RWPE2 (cell line): Measurements from ENCODE around the gene NCAM1.

ENCODE experiments used
- ATAC-seq: fragments of 200-7000 bp; cut with Tn5 transposase; 3 replicates; pipeline ENCODE4 v1.9.1; 2021; ENCODE audit warnings: low read depth
- DNase-seq: peaks from one replicate; pipeline ENCODE4 v3.0.0-alpha.2; 2020; ENCODE audit warnings: low spot score
- H3K27ac ChIP-seq: fragments of 450-650 bp; 2 replicates; pipeline ENCODE4 v1.5.1; 2017; ENCODE audit warnings: mild to moderate bottlenecking; ENCODE audit not compliant: poor library complexity, severe bottlenecking
- H3K27me3 ChIP-seq: fragments of 250-450 bp; sonication (Bioruptor Pico); 2 replicates; pipeline ENCODE4 v1.5.1; 2021; ENCODE audit warnings: mild to moderate bottlenecking, moderate library complexity; ENCODE audit not compliant: insufficient read depth, poor library complexity, severe bottlenecking
- H3K36me3 ChIP-seq: fragments of 250-450 bp; sonication (Bioruptor Pico); 2 replicates; pipeline ENCODE4 v1.5.1; 2020; ENCODE audit warnings: low read depth, mild to moderate bottlenecking, moderate library complexity
- H3K4me1 ChIP-seq: fragments of 250-450 bp; sonication (Bioruptor Pico); 2 replicates; pipeline ENCODE4 v1.5.1; 2021; ENCODE audit warnings: mild to moderate bottlenecking, moderate library complexity; ENCODE audit not compliant: insufficient read depth, poor library complexity, severe bottlenecking
- H3K4me3 ChIP-seq: fragments of 250-450 bp; sonication (Bioruptor Pico); 2 replicates; pipeline ENCODE4 v1.5.1; 2021; ENCODE audit warnings: mild to moderate bottlenecking, moderate library complexity; ENCODE audit not compliant: severe bottlenecking
- H3K9me3 ChIP-seq: fragments of 250-450 bp; sonication (Bioruptor Pico); 2 replicates; pipeline ENCODE4 v1.5.1; 2021; ENCODE audit warnings: mild to moderate bottlenecking, moderate library complexity; ENCODE audit not compliant: severe bottlenecking
- TF ChIP-seq, protein P1 (sequence below): fragments of 450-650 bp; IDR thresholded peaks from one replicate; pipeline ENCODE4 v1.5.1; 2017; ENCODE audit warnings: mild to moderate bottlenecking, moderate library complexity; ENCODE audit not compliant: poor library complexity, severe bottlenecking

NCAM1 gene

DNA sequence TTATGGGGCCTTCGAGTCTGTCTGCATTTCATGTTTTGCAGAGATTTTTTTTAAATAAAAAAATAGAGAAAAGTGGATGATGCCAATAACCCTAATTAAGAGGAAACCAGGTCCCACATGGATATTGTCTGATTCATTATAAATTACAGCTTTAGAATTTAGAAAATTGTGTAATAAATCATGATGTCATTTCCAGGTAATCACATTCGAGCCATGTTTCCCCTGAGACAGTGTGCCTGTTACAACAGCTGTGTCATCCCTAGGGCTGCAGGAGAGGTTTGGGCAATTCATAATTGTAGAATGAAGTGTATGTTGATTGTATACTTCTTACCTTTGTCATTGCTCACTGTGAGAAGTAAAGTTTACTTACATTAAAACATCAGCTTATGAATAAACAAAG is 38.3 kb downstream of the NCAM1 start:
- DNase-seq (no peak), ATAC-seq (peak; percentile 59; the same call in 2 of the 3 replicates)
- no peaks in the 10 kb centered on the region for H3K36me3 ChIP-seq
- TF ChIP-seq, protein P1, sequence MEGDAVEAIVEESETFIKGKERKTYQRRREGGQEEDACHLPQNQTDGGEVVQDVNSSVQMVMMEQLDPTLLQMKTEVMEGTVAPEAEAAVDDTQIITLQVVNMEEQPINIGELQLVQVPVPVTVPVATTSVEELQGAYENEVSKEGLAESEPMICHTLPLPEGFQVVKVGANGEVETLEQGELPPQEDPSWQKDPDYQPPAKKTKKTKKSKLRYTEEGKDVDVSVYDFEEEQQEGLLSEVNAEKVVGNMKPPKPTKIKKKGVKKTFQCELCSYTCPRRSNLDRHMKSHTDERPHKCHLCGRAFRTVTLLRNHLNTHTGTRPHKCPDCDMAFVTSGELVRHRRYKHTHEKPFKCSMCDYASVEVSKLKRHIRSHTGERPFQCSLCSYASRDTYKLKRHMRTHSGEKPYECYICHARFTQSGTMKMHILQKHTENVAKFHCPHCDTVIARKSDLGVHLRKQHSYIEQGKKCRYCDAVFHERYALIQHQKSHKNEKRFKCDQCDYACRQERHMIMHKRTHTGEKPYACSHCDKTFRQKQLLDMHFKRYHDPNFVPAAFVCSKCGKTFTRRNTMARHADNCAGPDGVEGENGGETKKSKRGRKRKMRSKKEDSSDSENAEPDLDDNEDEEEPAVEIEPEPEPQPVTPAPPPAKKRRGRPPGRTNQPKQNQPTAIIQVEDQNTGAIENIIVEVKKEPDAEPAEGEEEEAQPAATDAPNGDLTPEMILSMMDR: no peak
- H3K4me3 ChIP-seq: no peak overlapping the region
- peaks cover 4% of the 10 kb centered on the region for H3K4me1 ChIP-seq
- peaks cover 10% of the 10 kb centered on the region for H3K27me3 ChIP-seq
- no peaks in the 10 kb centered on the region for H3K9me3 ChIP-seq
- H3K27ac ChIP-seq: no peak overlapping the region

DNA sequence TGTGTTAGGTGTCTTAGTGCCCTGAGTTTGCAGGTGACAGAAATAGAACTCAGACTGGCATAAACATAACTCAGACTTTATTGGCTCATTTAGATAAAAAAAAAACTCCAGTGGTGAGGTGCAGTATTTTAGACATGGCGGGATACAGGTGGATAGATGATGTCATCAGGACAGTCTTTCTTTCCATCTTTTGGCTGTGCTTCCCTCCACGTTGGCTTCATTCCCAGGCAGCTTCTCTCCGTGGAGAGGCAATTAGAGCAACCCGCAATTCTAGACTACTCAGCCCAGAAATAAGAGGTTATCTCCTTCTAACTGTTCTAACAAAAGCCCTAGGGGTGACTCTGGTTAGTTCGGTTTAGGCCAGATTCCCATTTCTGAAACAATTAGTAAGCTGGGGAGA is 40.5 kb downstream of the NCAM1 start:
- Histone ChIP-seq H3K27ac (no peak overlapping the region), H3K9me3 (no peaks in the 10 kb centered on the region), H3K36me3 (no peaks in the 10 kb centered on the region), H3K4me3 (no peak overlapping the region), H3K4me1 (peaks cover 4% of the 10 kb centered on the region), H3K27me3 (no peaks in the 10 kb centered on the region)
- ATAC-seq (no peak), DNase-seq (no peak)
- TF ChIP-seq, protein P1: no peak

DNA sequence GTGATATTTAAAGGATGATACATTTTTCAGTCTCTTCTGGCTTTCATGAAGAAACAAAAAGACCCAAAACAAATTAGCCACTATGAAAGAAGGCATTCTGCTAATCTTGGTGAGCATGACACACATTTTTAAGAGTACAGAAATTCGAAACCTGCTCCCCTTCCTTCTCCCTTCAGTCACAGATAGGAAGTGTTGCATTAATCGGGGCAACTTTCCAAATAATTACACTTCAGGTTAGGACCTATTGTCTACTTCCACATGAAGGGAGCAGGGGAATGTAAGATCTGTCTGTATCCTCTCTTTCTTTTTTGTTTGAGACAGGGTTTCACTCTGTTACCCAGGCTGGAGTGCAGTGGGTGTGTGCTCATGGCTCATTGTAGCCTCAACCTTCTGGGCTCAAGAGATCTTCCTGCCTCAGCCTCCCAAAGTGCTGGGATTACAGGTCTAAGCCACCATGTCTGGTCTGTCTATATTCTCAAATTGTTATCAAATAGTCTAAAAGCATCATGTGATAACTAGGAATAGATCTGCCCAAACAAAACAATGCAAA is 45.8 kb downstream of the NCAM1 start:
- no peaks in the 10 kb centered on the region for H3K36me3 ChIP-seq
- no peak overlapping the region for H3K4me3 ChIP-seq
- H3K27me3 ChIP-seq: no peaks in the 10 kb centered on the region
- DNase-seq (no peak), ATAC-seq (no peak)
- TF ChIP-seq, protein P1: no peak
- no peak overlapping the region for H3K27ac ChIP-seq
- H3K4me1 ChIP-seq: no peaks in the 10 kb centered on the region
- no peaks in the 10 kb centered on the region for H3K9me3 ChIP-seq

DNA sequence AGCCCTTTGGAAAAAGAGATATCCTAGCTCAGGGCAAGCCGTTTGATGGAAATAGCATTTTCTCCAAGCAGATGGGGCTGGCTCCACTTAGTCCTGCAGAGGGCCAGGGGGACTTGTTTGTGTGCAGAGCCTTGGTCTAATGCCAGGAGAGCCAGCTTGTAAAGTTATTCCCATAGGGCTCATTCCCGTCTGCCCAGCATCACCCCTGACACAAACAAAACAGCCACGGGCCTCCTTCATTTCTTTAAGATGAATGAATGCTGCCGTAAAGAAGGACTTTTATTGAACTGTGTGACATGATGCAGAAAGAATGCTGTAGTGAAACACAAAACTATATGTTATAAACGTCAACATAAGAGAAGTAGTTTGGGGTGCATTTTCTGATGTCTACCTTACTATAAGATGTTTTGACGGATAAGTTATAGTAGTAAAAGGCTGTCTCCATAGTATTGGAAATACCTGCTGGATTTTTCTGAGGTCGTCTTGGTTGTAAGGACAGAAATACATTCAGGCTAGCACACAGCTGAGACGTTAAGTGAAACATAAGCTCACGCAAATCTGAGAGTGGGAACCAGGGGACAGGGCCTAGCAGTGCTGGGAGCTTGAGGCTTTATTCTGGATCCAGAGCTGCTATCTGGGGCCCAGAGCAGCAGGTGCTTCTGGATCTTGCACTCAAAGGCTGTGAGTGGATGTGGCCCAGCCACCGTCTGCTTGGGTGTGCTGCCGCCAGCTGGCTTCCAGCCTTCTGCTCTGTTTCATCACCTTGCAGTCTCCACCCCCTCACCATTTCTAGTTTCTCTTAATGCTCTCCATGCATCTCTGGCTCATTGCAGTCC is 53.3 kb downstream of the NCAM1 start:
- TF ChIP-seq, protein P1: no peak

DNA sequence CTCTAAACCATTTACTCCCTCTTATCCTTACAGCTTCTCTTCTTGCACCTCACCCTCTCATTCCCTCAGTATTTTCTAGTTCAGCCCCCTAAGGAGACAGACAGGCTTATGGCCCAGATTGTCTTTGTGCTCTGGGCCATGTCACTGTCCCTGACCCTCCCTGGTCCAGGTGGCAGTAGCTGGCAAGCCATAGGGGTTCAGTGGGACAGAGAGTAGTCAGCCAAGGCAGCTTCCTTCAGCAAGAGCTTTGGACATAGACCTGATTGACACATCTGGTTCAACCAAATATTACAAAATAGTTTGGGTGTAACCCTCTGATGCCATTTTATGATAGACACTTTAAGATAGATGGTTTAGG is 53.9 kb downstream of the NCAM1 start:
- Histone ChIP-seq H3K36me3 (no peaks in the 10 kb centered on the region), H3K27me3 (no peaks in the 10 kb centered on the region), H3K27ac (no peak overlapping the region), H3K4me3 (no peak overlapping the region), H3K9me3 (no peaks in the 10 kb centered on the region), H3K4me1 (no peaks in the 10 kb centered on the region)
- TF ChIP-seq, protein P1: no peak
- ATAC-seq (no peak), DNase-seq (no peak)

More for the DNA sequence above, 53.3 kb downstream of the NCAM1 start:
- H3K36me3 ChIP-seq: no peaks in the 10 kb centered on the region
- ATAC-seq (no peak), DNase-seq (no peak)
- H3K4me1 ChIP-seq: no peaks in the 10 kb centered on the region
- no peak overlapping the region for H3K27ac ChIP-seq
- no peaks in the 10 kb centered on the region for H3K9me3 ChIP-seq
- H3K4me3 ChIP-seq: no peak overlapping the region
- H3K27me3 ChIP-seq: no peaks in the 10 kb centered on the region
